Measurements from ENCODE around the gene CCDC116.

DNA sequence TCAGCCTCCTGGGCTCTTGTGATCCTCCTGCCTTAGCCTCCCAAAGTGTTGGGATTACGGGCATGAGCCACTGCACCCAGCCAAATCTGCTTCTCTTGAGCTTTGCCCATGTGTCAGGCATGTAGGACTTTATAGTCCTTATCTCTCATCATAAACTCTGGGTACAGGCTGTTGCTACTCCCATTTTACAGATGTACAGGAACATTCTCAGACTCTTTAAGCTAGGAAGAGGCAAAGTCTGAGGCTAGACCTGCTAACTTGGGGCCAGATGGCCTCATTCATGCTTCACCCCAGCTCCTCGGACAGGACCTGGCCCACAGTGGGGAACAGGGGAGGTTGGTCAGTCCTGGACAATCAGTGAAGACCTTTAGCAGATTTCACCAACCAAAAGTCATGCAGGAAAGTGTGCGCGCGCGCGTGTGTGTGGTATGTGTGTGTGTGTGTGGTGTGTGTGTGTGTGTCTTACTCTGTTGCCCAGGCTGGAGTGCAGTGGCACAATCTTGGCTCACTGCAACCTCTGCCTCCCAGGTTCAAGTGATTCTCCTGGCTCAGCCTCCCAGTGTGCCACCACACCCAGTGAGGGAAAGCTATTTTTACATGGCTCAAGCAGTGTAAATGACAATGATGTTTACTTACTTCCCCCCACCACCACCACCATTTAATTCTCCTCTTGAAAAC, 26.5 kb upstream of the CCDC116 start:
- TF ChIP-seq CTCF (conservative IDR thresholded peaks at IDR 0.05) = no peak
- TF ChIP-seq EZH2 (IDR thresholded peaks at IDR 0.05; ENCODE audit: low read depth) = no peak
